HG03060 (cell line): ENCODE data around the gene DMRTB1.

Source experiments
- ATAC-seq: cut with Tn5 transposase; IDR thresholded peaks from one replicate; pipeline ENCODE4 v1.9.1; 2021; ENCODE audit warnings: low read depth, moderate number of reproducible peaks; ENCODE audit not compliant: unreplicated experiment

The DMRTB1 gene

DNA sequence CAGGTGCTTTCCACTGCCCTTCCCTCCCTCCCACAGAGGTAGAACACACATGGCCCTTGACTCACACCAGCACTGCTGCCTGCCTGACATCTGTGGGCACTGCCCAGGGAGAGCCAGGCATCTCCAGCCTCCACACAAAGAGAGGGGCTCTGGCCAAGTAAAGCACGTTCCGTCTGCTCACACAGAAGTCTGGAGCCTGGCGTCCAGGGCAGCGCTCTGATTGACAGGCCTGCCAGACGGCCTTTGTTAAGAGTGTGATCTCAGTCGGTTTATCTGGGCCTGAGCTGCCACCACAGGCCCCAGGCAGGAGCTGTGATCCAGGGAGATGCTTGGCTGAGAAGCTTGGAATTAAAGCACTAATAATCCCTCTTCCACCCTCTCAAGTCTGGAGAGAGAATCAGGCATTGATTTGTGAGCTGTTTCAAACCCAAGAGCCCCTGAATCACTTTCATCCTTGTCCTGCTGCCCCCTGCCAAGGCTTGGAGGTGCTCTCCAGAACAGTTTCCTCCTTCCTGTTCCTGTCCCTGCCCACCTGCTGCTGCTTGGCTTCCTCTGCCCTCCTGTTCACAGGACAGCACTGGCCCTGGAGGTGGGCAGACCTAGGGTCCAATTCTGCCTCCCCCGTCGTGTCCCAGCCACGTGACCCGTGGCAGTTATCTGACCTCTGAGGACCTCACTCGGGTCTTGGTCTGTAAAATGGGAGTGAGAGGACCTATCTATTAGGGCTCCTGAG lies 3.7 kb downstream of the DMRTB1 start:
- no peak for ATAC-seq

DNA sequence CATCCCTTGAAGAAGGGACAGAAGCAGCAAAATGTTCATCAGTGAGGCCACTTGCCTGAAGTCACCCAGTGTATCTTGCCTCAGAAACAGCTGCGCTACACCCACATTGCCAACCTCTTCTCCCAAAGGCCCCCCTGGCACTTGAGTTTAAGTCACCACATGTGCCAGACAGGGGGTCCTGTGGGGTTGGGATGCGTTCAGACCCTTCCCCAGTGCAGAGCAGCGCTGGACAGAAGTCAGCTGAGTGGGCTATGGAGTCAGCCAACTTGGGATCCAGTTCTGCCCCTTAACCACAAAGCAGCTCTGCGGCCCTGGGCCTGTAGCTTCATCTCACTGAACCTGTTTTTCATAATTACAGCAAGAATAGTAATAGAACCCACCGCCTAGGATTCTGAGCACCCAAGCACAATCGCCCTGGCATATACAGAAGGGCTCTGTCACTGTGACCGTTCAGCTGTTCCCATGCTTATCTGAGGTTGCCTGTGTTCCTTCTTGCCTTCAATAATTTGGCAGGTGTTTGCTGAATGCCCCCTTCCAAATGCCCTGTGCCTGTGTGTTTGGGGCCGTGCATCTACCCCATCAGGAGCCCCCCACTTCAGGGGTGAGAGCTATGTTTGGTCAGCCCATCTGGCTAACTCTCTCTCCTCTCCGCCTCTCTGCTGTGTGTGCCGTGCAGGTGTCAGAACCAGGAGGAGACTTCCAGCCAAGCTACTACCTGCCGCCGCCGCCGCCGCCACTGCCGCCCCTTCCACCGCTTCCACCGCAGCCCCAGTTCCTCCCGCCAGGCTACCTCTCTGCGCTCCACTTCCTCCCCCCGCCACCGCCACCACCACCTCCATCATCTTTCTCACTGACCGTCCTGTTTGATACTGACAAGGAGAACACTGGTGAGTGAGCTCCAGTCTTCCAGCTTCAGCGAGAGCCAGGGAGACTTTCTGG lies 5.0 kb downstream of the DMRTB1 start:
- no peak for ATAC-seq

DNA sequence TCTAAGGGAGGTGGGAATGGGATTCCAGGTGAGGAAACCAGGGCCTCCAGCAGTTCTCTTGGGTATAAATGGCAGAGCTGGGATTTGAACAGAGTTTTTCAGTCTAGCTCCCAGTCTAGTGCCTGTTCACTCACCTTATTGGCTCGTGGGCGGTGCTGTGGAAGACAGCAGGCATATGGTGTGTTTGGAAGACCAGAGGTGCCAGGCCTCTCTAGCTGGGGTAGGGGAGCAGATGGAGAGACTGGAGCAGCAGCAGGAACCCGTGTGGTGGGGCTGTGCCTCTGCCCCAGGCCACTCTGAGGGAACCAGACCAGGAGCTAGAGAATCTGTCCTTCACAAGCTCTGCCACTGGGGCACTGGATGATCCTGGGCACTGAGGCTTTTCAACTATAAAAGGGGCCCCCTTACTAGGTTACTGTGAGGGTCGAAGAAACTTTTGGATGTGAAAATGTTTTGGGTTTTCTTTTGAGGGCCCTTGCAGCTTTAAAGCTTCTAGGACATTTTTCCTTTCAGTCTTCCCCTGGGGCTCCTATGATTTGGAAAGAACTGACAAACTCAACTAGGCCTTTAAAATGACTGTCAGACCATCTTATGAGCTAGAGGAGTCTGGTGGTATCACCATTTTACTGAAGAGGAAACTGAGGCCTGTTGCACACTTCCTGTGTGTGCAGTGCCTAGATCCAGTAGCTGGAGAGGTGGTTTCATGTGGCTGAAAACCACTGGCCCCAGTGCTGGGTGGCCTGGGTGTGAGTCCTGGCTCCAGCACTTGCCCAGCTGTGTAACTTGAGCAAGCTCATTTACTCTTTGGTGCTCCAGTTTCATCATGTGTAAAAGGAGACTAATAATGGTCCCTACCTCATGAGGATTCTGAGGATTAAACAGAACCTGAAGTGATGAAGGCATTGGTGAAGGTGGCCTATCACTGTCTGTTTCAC lies 6.1 kb downstream of the DMRTB1 start:
- no peak for ATAC-seq

DNA sequence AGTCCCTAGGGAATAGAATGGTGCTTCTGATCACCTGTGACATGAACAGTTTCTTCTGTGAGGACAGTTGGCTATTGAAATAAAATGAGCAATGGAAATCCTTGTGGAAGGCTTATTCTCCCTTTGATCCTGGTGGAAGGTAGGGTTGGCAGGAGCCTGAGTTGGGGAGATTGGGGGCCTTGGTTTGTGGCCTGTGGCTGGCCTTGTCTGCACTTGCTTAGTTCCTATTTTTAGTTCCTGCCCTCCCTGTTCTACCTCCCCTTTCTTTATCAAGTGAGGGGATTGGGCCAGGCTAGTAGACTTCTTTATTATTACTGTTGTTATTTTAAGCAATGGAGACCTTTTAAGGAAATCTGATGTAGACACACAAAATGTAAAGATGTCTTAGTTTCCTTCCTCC lies 8.2 kb downstream of the DMRTB1 start:
- ATAC-seq, result no peak

DNA sequence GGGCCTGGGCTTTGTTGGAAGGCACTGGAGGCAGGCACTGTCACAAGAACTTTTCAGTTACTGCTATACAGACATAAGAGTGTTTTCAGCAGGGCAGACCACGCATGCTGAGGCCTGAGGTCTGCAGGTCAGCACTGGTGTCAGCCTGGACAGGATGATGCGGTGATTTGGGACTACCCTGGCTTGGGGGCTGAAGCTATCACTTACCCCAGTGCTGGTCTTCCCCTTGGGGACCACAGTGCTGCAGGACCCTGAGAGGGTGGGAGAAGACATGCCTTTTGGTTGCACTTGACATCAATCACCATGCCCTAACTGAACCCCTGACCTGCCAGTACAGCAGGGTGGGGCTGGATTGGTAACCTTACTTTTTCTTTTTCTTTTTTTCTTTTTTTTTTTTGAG lies 9.2 kb downstream of the DMRTB1 start:
- ATAC-seq, result no peak

DNA sequence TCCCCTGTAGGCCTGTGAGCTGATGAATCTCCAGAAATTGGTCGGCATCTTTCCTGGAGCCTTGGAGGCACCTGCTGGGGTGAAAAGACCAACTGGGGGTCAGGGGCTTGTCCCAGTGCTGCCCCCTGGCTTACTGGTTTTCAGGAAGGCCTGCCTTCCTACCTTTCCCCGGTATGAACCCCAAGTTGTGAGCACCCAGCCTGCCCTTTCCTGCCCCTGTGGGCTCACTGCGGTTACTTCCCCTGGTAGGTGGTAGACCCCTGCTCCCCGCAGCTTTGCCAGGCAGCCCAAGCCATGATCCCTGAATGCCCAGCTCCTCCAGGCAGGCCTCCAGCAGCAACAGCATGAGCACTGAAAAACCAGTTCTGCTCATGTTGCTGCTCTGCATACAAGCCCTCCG lies 10.2 kb downstream of the DMRTB1 start:
- no peak for ATAC-seq

DNA sequence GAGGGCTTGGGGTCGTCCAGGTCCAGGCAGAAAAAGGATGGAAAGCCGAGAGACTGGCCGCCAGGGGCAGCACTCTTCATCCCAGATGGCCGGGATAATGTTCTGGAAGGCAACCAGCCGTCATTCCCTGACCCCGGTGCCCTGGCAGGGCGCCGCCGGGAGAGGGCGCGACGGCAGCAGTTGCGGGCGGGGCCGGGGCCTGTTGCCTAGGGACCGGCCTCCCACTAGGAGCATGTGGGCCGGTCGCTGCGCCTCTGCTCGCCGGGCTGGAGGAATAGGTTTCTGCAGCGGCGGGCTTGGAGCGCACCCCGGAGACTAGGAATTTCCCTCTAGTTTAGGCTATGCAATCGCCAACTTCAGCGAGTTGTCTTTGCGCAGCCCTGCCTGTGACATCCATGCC lies 11.0 kb downstream of the DMRTB1 start:
- ATAC-seq, result no peak

DNA sequence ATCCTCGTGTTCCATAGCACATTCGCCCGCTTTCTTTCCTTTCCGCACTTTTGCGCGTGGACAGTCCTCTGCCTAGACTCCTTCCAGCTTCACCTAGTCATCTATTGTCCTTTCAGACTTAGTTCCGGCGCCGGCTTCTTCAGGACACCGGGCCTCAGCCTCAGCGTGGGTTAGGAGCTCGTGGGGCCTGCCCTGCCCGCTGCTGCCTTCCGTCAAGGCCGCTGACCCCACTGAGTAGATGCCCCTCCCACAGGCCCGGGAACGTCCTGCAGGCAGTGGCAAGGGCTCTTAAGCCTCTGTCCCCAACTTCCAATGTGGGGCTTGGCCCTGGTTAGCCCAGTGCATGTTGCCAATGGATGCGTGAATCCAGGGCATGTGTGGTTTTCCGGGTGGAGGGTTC lies 11.4 kb downstream of the DMRTB1 start:
- no peak for ATAC-seq

DNA sequence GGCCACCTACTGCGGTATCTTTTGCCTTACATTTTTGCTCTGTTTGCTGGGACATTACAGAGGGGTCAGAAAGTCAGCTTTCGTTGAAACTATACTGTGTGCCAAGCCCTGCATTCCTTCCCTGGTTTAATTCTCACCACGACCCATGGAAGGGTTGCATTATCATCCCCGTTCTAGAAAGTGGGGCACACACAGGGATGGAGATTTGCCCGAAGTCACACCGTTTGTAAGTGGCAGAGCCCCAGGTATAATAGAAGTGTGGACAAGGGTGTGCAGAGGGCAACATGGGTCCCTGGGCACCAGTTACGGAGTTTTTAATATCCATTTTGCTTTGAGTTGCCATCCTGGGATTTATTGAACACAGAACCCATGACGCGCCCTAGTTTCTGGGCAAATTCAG lies 11.8 kb downstream of the DMRTB1 start:
- ATAC-seq, result no peak

DNA sequence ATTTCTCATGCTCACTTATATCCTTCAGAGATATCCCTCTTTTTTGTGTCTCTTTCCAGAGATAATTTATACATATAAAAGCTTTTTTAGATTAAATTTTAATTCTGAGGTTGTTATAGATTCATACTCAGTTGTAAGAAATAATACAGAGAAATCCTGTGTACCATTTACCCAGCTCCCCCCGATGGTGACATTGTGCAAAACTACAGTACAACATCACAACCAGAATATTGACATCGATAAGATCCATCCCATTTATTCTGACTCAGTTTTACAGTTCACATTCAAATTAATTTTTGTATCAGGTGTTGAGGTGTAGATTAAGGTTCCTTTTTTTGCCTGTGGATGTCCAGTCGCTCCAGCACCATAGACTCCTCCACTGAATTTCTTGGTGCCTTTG lies 14.3 kb downstream of the DMRTB1 start:
- ATAC-seq, result no peak

DNA sequence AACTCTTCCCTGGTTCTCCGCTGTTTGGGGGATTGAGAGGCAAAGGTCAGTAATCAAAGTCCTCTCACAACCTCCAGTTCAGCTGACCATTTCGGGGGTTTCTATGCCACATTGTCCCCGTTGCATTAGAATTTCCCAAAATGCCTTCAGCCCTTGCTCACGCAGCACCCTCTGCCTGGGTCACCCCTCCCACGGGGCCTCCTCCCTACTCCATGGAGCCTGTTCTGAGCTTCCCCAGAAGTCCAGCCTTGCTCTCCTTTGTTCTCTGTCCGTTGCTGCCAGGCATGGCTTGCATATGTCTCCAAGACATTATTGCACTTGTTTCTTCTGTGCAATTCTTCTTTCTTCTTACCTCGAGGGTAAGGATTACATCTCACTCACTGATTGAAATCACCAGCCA lies 16.5 kb downstream of the DMRTB1 start:
- no peak for ATAC-seq

DNA sequence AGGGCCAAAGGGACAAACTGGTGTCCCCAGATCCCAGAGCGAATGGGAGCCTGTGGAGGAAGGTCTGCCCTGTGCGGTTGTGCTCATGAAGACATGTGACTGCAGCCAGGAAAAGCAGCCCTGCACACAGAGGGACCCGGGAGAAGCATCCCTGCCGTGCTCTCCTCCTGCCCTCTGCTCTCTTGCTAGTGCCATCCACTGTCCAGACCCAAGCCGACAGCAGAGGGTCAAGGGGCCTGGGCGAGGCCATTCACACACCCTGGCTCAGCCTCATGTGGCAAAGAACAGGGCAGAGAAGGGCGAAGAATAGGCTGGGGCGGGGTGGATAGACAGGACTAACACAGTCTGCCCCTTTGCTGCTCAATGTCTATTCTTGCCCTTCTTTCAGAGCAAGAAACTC lies 17.4 kb downstream of the DMRTB1 start:
- no peak for ATAC-seq

DNA sequence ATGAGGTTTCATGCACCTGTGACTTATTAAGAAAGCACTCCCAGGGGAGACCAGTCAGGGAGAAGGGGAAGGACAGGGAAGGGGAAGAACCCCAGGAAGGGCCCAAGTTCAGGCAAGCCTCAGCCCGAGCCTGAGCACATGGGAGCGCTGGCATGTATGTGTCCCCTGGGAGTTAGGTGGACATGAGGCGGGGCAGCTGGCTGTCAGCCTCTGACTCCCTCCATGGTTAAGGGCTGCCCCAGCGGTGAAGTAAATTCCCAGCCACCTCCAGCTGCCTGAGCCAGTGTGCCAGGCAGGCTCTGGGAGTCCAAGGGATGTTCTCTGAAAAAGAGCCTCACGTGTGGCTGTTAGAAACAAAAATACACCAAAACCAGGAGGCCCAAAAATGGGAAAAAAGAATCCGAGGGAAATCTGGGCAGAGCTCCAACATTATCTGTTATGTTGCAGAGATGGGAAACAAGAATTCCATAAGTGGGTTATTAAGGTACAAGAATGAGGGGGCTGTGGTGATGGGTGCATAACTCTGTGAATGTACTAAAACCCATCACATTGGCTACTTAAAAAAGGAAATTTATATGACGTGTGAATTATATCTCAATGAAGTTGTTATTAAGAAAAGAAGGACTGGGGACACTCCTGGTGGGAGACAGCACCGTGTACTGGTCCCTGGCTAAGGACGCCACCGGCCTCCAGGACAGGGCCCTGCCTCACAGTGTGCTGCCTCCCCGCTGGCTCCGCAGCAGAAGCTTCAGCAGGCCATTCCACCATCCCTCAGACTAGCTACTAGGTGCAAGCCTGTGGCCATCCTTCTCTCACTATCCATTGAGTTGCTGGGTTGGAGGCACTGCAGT lies 18.7 kb downstream of the DMRTB1 start:
- no peak for ATAC-seq

DNA sequence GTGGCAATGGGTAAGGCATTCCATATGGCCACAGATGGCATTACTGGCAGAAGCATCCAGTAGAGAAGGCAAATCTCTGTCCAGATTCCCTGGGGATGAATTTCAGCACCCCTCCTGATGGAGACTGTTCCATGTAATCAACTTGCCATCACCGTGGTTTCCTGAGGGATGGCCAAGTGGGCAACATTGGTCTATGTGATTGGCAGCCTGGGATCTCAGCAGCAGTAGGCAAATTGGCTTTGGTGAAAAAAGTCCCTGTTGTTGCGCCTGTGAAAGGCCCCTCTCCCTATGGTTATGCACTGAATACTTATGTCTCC lies 19.3 kb downstream of the DMRTB1 start:
- ATAC-seq, result no peak

DNA sequence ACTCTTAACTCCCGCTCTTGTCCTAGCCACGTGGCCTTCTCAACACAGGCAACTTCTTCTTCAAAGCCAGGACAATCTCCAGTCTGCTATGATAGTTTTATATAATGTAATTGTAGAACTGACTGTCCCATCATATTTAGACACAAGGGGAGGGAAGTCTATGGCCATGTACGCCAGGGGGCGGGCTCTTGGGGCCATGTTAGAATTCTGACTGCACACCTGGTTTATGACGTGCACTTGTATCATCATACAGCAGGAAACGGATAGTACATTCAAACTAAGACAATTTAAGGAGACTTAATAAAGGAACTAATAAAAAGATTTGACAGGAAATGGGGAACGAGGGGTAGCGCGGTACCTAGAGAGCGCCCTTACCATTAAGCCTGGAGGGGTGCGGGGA lies 21.5 kb downstream of the DMRTB1 start:
- ATAC-seq, result no peak

DNA sequence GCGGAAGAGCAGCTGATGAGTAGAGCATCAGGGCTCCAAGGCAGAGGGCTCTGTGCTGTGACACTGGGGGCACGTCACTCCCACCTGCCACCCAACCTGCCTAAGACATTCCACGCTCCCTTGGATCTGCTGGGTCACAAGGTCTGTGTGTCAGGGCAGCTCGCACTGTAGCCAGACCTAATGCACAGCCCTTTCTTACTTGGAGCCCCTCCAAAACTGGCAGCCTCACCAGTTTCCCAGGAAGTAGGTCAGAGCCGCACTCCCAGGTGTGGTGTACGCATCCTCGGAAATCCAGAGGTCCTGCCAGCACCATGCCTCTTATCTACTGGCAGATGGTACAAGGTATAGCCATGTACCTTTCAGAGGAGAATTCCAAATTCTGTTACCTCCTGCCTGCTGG lies 22.3 kb downstream of the DMRTB1 start:
- ATAC-seq, result no peak

DNA sequence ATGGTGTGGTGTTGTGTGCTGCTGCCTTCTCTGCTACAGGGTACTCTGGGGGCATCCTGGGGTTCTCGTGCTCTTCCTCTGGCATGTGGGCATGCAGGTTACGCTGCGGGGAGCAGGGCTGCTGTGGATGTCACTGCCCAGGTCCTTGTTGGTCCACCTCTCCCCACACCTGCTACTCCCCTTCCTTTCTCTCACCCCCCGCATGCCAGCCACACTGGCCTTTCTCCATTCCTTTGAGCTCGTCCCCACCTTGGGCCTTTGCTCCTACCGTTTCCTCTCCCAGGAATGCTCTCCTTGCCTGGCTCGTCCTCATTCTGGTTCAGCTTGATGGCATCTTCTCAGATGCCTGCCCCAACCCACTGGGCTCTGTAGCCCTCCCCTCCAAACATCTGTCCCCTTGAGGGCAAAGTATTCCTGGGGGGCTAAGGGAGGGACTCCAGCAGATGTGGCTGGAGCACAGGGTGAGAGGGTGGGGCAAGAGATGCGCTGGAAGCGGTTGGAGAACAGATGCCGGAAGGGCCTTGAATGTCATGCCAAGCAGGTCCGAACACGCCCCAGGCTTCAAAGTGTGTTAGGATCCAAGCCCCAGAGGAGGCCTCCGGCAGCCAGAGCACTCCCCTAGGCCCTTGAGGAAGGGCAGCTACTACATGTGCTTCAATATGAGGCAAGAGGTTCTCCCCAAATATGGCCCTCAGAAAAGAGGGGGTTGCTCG lies 23.4 kb downstream of the DMRTB1 start:
- no peak for ATAC-seq

DNA sequence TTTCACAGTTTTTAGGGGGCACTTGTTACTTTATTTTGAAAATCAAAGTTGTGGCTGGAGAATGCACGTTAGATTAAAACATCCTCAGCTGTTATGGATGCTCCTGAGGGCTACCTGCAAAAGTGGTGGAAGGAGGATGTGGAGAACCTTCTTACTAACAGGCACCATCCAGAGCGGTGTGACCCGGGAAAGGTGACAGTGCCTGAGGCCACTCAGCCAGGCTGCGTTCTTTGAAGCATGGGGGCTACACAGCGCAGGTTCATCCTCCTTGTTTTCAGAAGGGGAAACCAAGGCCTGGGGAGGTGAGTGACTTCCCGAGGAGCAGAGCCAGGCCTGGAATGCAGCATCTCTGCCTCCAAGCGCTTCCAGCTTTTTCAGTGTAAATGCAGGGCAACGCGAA lies 24.0 kb downstream of the DMRTB1 start:
- no peak for ATAC-seq

DNA sequence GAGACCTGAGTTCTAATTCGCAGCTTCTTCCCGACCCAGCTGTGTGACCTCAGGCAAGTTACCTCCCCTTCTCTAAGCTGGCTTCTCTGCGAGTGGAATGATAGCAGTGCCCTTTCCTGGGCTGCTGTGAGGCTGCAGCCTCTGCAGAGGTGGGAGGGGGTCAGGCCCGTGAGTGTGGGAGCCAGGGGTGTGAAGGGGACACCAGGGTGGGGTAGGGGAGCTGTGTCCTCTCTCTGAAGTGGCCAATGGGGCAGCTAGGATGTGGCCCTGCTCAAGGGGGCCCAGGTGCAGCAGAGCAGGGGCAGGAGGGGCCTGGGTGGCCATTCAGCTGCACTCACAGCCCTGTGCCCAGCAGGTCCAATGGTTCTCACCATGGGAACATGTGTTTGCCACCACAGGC lies 24.5 kb downstream of the DMRTB1 start:
- no peak for ATAC-seq
